Measurements from ENCODE around the gene LHX1.

Gene LHX1

GRCh38 chr17:36972905-36973304, 35.6 kb downstream of the LHX1 start:
- no peak for DNase-seq

- DNase-seq, result no peak
Measured at GRCh38 chr17:36975922-36976515, 38.7 kb downstream of the LHX1 start.

DNA sequence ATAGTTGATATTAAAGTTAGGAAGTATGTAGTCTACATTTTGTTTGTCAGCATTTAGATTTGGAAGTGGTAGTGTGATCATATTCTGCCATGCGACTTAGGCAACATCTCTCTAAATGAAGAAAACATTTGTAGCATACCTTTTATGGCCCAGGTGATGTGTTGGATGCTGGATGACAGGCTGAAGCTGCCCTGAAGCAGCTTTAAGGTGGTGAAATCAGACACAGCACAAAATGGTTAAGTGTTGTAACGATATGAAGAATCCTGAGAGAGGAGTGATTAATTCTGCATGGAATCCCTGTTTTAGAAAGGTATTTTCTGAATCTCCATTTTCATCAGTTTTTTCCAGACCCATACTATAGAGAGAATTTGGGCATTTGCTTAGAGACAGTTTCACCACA, 39.8 kb downstream of the LHX1 start:
- DNase-seq, result no peak

DNA sequence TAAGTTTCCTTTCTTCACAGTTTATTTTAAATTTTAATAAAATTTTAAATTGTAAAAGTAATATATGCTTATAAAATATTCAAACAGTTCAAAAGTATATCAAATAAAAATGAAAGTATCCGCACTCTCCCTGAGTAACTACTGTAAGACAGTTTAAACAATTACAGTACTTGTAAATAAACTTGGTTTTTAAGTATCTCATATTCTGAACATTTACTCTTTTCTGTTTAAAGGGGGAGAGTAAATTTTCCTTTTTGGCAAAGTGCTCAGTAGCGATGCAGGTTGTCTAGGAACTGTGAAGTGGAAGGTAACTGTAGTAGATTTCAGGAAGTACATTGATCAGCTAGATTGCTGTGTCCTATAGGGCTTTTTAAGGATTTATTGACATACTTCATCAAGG, 40.3 kb downstream of the LHX1 start:
- no peak for DNase-seq

- no peak for DNase-seq
Measured at GRCh38 chr17:36978810-36979564, 41.7 kb downstream of the LHX1 start.

GRCh38 chr17:36979565-36979941, 42.3 kb downstream of the LHX1 start:
- no peak for DNase-seq

DNA sequence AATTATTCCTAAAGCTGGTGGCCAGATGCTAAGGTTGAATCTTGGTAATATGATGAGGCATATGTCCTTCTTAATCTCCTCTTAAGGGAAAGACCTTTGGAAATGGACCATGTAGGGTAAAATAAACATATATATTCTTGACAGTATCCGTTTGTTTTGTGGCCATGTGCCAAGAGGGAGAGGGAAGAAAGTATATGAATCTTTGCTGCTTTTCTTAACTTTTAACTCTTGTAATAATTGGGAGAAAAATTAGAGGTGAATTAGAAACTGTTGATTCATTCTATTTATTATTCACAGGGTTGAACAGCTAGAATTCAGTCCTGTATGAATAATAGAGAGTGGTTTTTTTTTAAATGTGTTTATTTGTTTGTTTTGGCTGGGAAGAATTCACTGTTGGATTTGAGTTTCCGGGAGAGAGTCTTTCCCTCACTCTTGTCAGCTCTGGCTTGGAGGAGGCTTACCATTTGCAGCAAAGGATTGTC, 43.0 kb downstream of the LHX1 start:
- no peak for DNase-seq

DNA sequence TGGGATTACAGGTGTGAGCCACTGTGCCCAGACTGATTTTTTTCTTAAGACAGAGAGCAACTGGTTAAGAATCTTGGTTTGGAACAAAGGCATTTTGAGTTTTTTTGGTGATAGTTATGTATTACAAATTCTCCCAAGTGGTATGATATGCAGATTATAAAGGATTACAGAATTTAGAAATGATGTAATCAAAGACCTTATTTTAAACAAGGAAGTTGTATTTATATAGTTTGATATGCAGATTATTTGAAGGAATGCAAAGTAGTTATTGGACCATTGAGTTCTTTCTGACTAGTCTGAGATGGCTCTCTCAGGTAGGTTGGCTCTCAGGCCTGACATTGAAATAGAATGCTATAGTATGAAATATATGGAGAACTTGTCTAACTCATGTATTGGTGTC, 46.3 kb downstream of the LHX1 start:
- DNase-seq, result no peak

DNA sequence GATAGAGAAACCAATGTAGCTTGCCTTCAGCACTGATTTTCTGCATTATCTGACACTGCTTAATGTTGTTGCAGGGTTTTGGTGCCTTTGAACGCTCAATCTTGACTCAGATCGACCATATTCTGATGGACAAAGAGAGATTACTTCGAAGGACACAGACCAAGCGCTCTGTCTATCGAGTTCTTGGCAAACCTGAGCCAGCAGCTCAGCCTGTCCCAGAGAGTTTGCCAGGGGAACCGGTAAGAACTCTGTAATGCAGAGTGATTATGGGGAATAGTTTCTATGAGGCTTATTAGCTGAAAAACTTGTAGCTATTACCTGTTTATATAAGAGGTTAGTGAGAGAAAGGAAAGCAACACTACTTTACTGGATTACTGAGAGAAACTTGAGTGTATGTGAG, 51.9 kb downstream of the LHX1 start:
- no peak for DNase-seq

- DNase-seq, result no peak
Measured at GRCh38 chr17:36992701-36993100, 55.4 kb downstream of the LHX1 start.

- DNase-seq, result no peak
Measured at GRCh38 chr17:36993227-36993626, 56.0 kb downstream of the LHX1 start.

Measured in left hindlimb (tissue), 1 donor.